ENCODE results near the gene CEP170B. TPM values are rescaled to one million over a fixed set of nuclear protein-coding genes. Genes with fewer than 3 reads are reported as not detected.
"Not testable (repeated sequence)": the region's sequence is repeated elsewhere in the genome, so short reads cannot be mapped to it uniquely, and the experiment has no call there.

CEP170B gene
- total and polyA plus RNA-seq, 2 donors, result 4.9 to 19.2 TPM

GRCh38 chr14:104940526-104941150 is 75.6 kb downstream of the CEP170B start:
- H3K27ac ChIP-seq (ENCODE audit: low read depth), result no peak overlapping the region
- H3K4me3 ChIP-seq (ENCODE audit: low read depth, low read length), result no peak overlapping the region
- 91% methylated on average over 3 of the region's 3 CpGs for WGBS
- DNase-seq (ENCODE audit: extremely low spot score), result no peak
- H3K4me1 ChIP-seq (ENCODE audit: insufficient read depth), result no peaks in the 10 kb centered on the region
- H3K36me3 ChIP-seq (ENCODE audit: insufficient read depth), result no peaks in the 10 kb centered on the region

GRCh38 chr14:104941508-104942365 is 76.7 kb downstream of the CEP170B start:
- Histone ChIP-seq H3K4me1 (ENCODE audit: insufficient read depth) (no peaks in the 10 kb centered on the region), H3K36me3 (ENCODE audit: insufficient read depth) (no peaks in the 10 kb centered on the region), H3K27ac (ENCODE audit: low read depth) (no peak overlapping the region), H3K4me3 (ENCODE audit: low read depth, low read length) (no peak overlapping the region)
- DNase-seq (ENCODE audit: extremely low spot score), result no peak
- 93% methylated on average over 26 of the region's 26 CpGs for WGBS

GRCh38 chr14:104942586-104942985 is 77.5 kb downstream of the CEP170B start:
- H3K27ac ChIP-seq (ENCODE audit: low read depth), result no peak overlapping the region
- H3K4me3 ChIP-seq (ENCODE audit: low read depth, low read length), result no peak overlapping the region
- no peaks in the 10 kb centered on the region for H3K4me1 ChIP-seq (ENCODE audit: insufficient read depth)
- DNase-seq (ENCODE audit: extremely low spot score), result no peak
- H3K36me3 ChIP-seq (ENCODE audit: insufficient read depth), result no peaks in the 10 kb centered on the region
- WGBS, result 96% methylated on average over 16 of the region's 16 CpGs

GRCh38 chr14:104943216-104944015 is 78.3 kb downstream of the CEP170B start:
- not testable (repeated sequence) for H3K36me3 ChIP-seq (ENCODE audit: insufficient read depth); H3K27ac ChIP-seq (ENCODE audit: low read depth); H3K4me3 ChIP-seq (ENCODE audit: low read depth, low read length); H3K4me1 ChIP-seq (ENCODE audit: insufficient read depth); DNase-seq (ENCODE audit: extremely low spot score)
- WGBS, result 94% methylated on average over 29 of the region's 29 CpGs

GRCh38 chr14:104944016-104944308 is 78.9 kb downstream of the CEP170B start:
- DNase-seq (ENCODE audit: extremely low spot score); H3K36me3 ChIP-seq (ENCODE audit: insufficient read depth); H3K4me1 ChIP-seq (ENCODE audit: insufficient read depth); H3K4me3 ChIP-seq (ENCODE audit: low read depth, low read length); H3K27ac ChIP-seq (ENCODE audit: low read depth): not testable (repeated sequence)
- WGBS, result 92% methylated on average over 6 of the region's 6 CpGs

- H3K36me3 ChIP-seq (ENCODE audit: insufficient read depth); H3K4me3 ChIP-seq (ENCODE audit: low read depth, low read length); H3K27ac ChIP-seq (ENCODE audit: low read depth); DNase-seq (ENCODE audit: extremely low spot score); H3K4me1 ChIP-seq (ENCODE audit: insufficient read depth): not testable (repeated sequence)
- 95% methylated on average over 29 of the region's 29 CpGs for WGBS
These were observed 79.6 kb downstream of the CEP170B start for GRCh38 chr14:104944436-104945205.

- 96% methylated on average over 20 of the region's 20 CpGs for WGBS
- H3K4me1 ChIP-seq (ENCODE audit: insufficient read depth); H3K36me3 ChIP-seq (ENCODE audit: insufficient read depth); H3K27ac ChIP-seq (ENCODE audit: low read depth); H3K4me3 ChIP-seq (ENCODE audit: low read depth, low read length); DNase-seq (ENCODE audit: extremely low spot score): not testable (repeated sequence)
These were observed 80.2 kb downstream of the CEP170B start for GRCh38 chr14:104945266-104945665.

Other genes with a start within 250 kb of the CEP170B start
- gene INF2, start 175.7 kb upstream of the CEP170B start, total RNA-seq, result 20.6 TPM
- 54.2 TPM for gene INF2, start 175.7 kb upstream of the CEP170B start, polyA plus RNA-seq
- 5.4 TPM for gene ADSS1, start 141.0 kb upstream of the CEP170B start, total RNA-seq
- gene ADSS1, start 141.0 kb upstream of the CEP170B start, polyA plus RNA-seq, result 8.4 TPM
- gene SIVA1, start 112.1 kb upstream of the CEP170B start, total RNA-seq, result 39.9 TPM
- gene SIVA1, start 112.1 kb upstream of the CEP170B start, polyA plus RNA-seq, result 280 TPM
- 70.3 TPM for gene AKT1, start 69.5 kb upstream of the CEP170B start, total RNA-seq
- 162 TPM for gene AKT1, start 69.5 kb upstream of the CEP170B start, polyA plus RNA-seq
- gene ZBTB42, start 64.2 kb upstream of the CEP170B start, total RNA-seq, result 3.5 TPM
- 6.3 TPM for gene ZBTB42, start 64.2 kb upstream of the CEP170B start, polyA plus RNA-seq
- gene PLD4, start 59.6 kb downstream of the CEP170B start, total RNA-seq, result 6.8 TPM
- 0.42 TPM for gene PLD4, start 59.6 kb downstream of the CEP170B start, polyA plus RNA-seq
- 14.5 TPM for gene AHNAK2, start 113.1 kb downstream of the CEP170B start, total RNA-seq
- gene AHNAK2, start 113.1 kb downstream of the CEP170B start, polyA plus RNA-seq, result 43.2 TPM
- 4.7 TPM for gene CLBA1, start 120.5 kb downstream of the CEP170B start, total RNA-seq
- gene CLBA1, start 120.5 kb downstream of the CEP170B start, polyA plus RNA-seq, result 10.1 TPM
- gene CDCA4, start 155.8 kb downstream of the CEP170B start, total RNA-seq, result 20.4 TPM
- gene CDCA4, start 155.8 kb downstream of the CEP170B start, polyA plus RNA-seq, result 9.4 TPM
- gene GPR132, start 200.2 kb downstream of the CEP170B start, total RNA-seq, result 1.7 TPM
- gene GPR132, start 200.2 kb downstream of the CEP170B start, polyA plus RNA-seq, result 1.3 TPM

Measured in urinary bladder (tissue), 4 donors.